ENCODE data around the gene DNHD1. TPM values are rescaled to one million over a fixed set of nuclear protein-coding genes. Genes with fewer than 3 reads are reported as not detected.

The DNHD1 gene
- total and polyA plus RNA-seq, 5 donors from 2014 or later, result 0.65 to 32.7 (median 1.6) TPM

DNA sequence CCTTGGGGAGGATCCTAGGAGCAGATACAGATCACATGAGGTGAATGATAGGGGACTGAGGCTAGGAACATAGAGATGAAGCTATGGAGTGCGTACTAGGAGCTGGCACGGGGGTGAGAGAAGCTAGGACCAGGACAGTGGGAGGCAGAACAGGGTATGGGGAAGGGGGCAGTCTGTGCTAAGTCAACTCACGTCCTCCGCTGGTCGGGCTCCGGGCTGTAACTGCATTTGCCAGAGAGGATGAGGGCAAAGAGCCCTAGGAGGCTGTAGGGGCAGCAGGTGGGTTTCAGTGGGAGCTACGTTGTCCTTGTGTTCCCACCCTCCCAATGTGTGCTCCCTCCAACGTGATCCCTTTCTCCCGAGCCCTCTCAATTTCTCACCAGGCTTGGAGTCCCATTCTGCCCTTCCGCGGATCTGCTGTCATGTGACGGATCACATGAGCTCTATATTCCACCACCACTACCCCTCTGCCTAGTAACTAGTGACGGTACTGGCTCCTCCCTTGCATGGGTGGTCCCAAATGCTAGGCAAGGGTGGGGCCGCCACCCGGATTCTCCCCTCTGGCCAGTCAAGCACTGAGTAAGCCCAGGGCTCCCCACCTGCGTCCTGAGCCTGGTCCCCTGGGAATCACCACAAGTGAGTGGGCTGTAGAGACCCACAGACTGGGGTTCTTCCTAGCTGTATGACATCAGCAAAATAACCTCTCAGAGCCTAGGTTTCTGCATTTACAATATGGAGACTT lies 122.1 kb downstream of the DNHD1 start, which contains the start of gene TPP1:
Gene TPP1 (minus strand): TSS at position 419 of the 742 bp plus-strand sequence. CDS start 22 bp downstream, at position 397.
- ATAC-seq (ENCODE audit: low read depth in 2 of 2), result peak; percentile 89 to 90
- Histone ChIP-seq H3K4me3 (ENCODE audit: low read depth, low read length) (peak within 1 kb of the TSS; percentile 98), H3K27ac (ENCODE audit: insufficient read depth, low read length, poor library complexity, severe bottlenecking) (peak within 1 kb of the TSS; percentile 87), H3K9me3 (ENCODE audit: control insufficient read depth in 2 of 2, low read length in 2 of 2) (no peaks in the 10 kb centered on the region), H3K36me3 (ENCODE audit: control insufficient read depth, insufficient read depth, low read length) (peaks cover 16% of the 10 kb centered on the region), H3K4me1 (ENCODE audit: control insufficient read depth, insufficient read depth, low read length, poor library complexity, severe bottlenecking) (peaks cover 29% of the 10 kb centered on the region), H3K27me3 (ENCODE audit: control insufficient read depth, insufficient read depth, low read length) (no peaks in the 10 kb centered on the region)
- H3K36me3 Mint-ChIP-seq, result peaks cover 17% of the 10 kb centered on the region
- DNase-seq, result peak; percentile 87 to 93 (median 91)
- H3K27ac Mint-ChIP-seq, result no peak within 1 kb of the TSS
- H3K9me3 Mint-ChIP-seq, result no peaks in the 10 kb centered on the region
- H3K27me3 Mint-ChIP-seq, result no peaks in the 10 kb centered on the region
- no peak within 1 kb of the TSS for H3K4me3 Mint-ChIP-seq
- peaks cover 0 to 20% (median 13%) of the 10 kb centered on the region in 4 donors for H3K4me1 Mint-ChIP-seq

DNA sequence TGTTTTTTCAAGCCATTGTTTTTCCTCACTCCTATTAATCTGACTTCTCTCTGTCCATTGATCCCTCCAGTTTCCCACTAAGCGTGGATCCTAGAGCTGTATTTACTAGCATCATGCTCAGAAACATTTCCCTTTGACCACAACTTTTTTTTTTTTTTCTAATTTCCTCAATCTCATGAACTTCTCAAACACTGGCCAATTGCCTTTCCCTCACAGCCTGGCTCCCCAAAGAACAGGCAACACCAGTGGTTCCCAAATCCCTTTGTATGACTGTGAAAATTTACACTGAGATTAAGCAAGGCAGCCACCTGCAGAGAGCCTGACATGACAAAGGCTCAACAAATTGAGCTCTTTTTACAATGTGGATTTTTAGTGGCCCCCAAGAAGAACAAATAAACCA lies 123.6 kb downstream of the DNHD1 start:
- Histone ChIP-seq H3K9me3 (ENCODE audit: control insufficient read depth in 2 of 2, low read length in 2 of 2) (no peaks in the 10 kb centered on the region), H3K27ac (ENCODE audit: insufficient read depth, low read length, poor library complexity, severe bottlenecking) (no peak overlapping the region), H3K36me3 (ENCODE audit: control insufficient read depth, insufficient read depth, low read length) (peaks cover 13% of the 10 kb centered on the region), H3K4me1 (ENCODE audit: control insufficient read depth, insufficient read depth, low read length, poor library complexity, severe bottlenecking) (peaks cover 29% of the 10 kb centered on the region), H3K4me3 (ENCODE audit: low read depth, low read length) (no peak overlapping the region), H3K27me3 (ENCODE audit: control insufficient read depth, insufficient read depth, low read length) (no peaks in the 10 kb centered on the region)
- peaks cover 0 to 13% (median 12%) of the 10 kb centered on the region in 4 donors for H3K4me1 Mint-ChIP-seq
- H3K36me3 Mint-ChIP-seq, result peaks cover 14% of the 10 kb centered on the region
- no peaks in the 10 kb centered on the region for H3K27me3 Mint-ChIP-seq
- H3K4me3 Mint-ChIP-seq, result no peak overlapping the region
- H3K9me3 Mint-ChIP-seq, result no peaks in the 10 kb centered on the region
- DNase-seq (no peak), ATAC-seq (ENCODE audit: low read depth in 2 of 2) (no peak)
- no peak overlapping the region for H3K27ac Mint-ChIP-seq

Other genes with a start within 250 kb of the DNHD1 start
- not detected for gene CCKBR, start 237.4 kb upstream of the DNHD1 start, total RNA-seq
- gene CCKBR, start 237.4 kb upstream of the DNHD1 start, polyA plus RNA-seq, result not detected
- 0.79 TPM for gene CAVIN3, start 176.8 kb upstream of the DNHD1 start, total RNA-seq
- 1 to 10 TPM; 1.0 to 4.3 (median 1.5) TPM for gene CAVIN3, start 176.8 kb upstream of the DNHD1 start, polyA plus RNA-seq
- 43.7 TPM for gene SMPD1, start 106.8 kb upstream of the DNHD1 start, total RNA-seq
- 10 to 100 TPM; 11.4 to 15.7 (median 13.3) TPM for gene SMPD1, start 106.8 kb upstream of the DNHD1 start, polyA plus RNA-seq
- gene APBB1, start 78.2 kb upstream of the DNHD1 start, total RNA-seq, result 95.8 TPM
- 100 to 1,000 TPM in 3 of 4 donors, 10 to 100 TPM in 1; 89.0 to 134 (median 121) TPM for gene APBB1, start 78.2 kb upstream of the DNHD1 start, polyA plus RNA-seq
- 1.5 TPM for gene HPX, start 56.3 kb upstream of the DNHD1 start, total RNA-seq
- not detected for gene HPX, start 56.3 kb upstream of the DNHD1 start, polyA plus RNA-seq
- 16.4 TPM for gene TRIM3, start 23.3 kb upstream of the DNHD1 start, total RNA-seq
- 1 to 10 TPM in 3 of 4 donors, under 1 TPM in 1; 0.91 to 2.7 (median 1.9) TPM for gene TRIM3, start 23.3 kb upstream of the DNHD1 start, polyA plus RNA-seq
- 45.4 TPM for gene ARFIP2, start 15.9 kb upstream of the DNHD1 start, total RNA-seq
- gene ARFIP2, start 15.9 kb upstream of the DNHD1 start, polyA plus RNA-seq, result 10 to 100 TPM; 33.0 to 38.3 (median 35.6) TPM
- gene TIMM10B, start 15.8 kb upstream of the DNHD1 start, total RNA-seq, result 49.8 TPM
- 10 to 100 TPM; 24.5 to 47.9 (median 33.4) TPM for gene TIMM10B, start 15.8 kb upstream of the DNHD1 start, polyA plus RNA-seq
- 21.0 TPM for gene RRP8, start 106.3 kb downstream of the DNHD1 start, total RNA-seq
- gene RRP8, start 106.3 kb downstream of the DNHD1 start, polyA plus RNA-seq, result 10 to 100 TPM; 22.5 to 30.9 (median 25.7) TPM
- 62.9 TPM for gene ILK, start 106.5 kb downstream of the DNHD1 start, total RNA-seq
- 100 to 1,000 TPM in 2 of 4 donors, 10 to 100 TPM in 2; 92.8 to 141 (median 115) TPM for gene ILK, start 106.5 kb downstream of the DNHD1 start, polyA plus RNA-seq
- 125 TPM for gene TAF10, start 114.9 kb downstream of the DNHD1 start, total RNA-seq
- 100 to 1,000 TPM; 254 to 386 (median 265) TPM for gene TAF10, start 114.9 kb downstream of the DNHD1 start, polyA plus RNA-seq
- gene TPP1, start 122.1 kb downstream of the DNHD1 start, total RNA-seq, result 100 TPM
- gene TPP1, start 122.1 kb downstream of the DNHD1 start, polyA plus RNA-seq, result 100 to 1,000 TPM; 135 to 165 (median 137) TPM
- gene DCHS1, start 158.5 kb downstream of the DNHD1 start, total RNA-seq, result 2.4 TPM
- gene DCHS1, start 158.5 kb downstream of the DNHD1 start, polyA plus RNA-seq, result 1 to 10 TPM in 2 of 4 donors, under 1 TPM in 2; 0.49 to 1.6 (median 1.0) TPM
- 10.0 TPM for gene MRPL17, start 186.1 kb downstream of the DNHD1 start, total RNA-seq
- gene MRPL17, start 186.1 kb downstream of the DNHD1 start, polyA plus RNA-seq, result 10 to 100 TPM; 18.5 to 35.5 (median 25.1) TPM